Upper lobe of left lung (tissue), 6 donors: Measurements from ENCODE around the gene PHF20. TPM values are rescaled to one million over a fixed set of nuclear protein-coding genes. Genes with fewer than 3 reads are reported as not detected.

ENCODE experiments used
- ATAC-seq, 2 donors: fragments of 200-7000 bp; cut with Tn5 transposase; one replicate each; pipeline ENCODE4 v1.9.1; 2022; ENCODE audit warnings: mild to moderate bottlenecking in 2 of 2, moderate library complexity in 2 of 2; ENCODE audit not compliant: low FRiP score in 2 of 2
- DNase-seq, 2 donors: peaks; one replicate each; pipeline ENCODE4 v3.0.0-alpha.2; 2019 to 2020
- H3K27ac ChIP-seq, 4 donors: fragments of 200-600 bp; sonication (generic); one replicate each; pipeline ENCODE4 v1.5.1; 2016 to 2019
- H3K27me3 ChIP-seq, 4 donors: fragments of 200-600 bp; sonication (generic); one replicate each; pipeline ENCODE4 v1.5.1; 2017 to 2019
- H3K36me3 ChIP-seq, 4 donors: fragments of 200-600 bp; sonication (generic); one replicate each; pipeline ENCODE4 v1.5.1; 2016 to 2019
- H3K4me1 ChIP-seq, 4 donors: fragments of 200-600 bp; sonication (generic); one replicate each; pipeline ENCODE4 v1.5.1; 2018 to 2019
- H3K4me3 ChIP-seq, 4 donors: fragments of 200-600 bp; sonication (generic); one replicate each; pipeline ENCODE4 v1.5.1; 2017 to 2019; ENCODE audit warnings: mild to moderate bottlenecking in 2 of 4, moderate library complexity in 1 of 4
- H3K9me3 ChIP-seq, 4 donors: fragments of 200-600 bp; sonication (generic); one replicate each; pipeline ENCODE4 v1.5.1; 2018 to 2019
- CTCF ChIP-seq, 6 experiments: fragments of 450-650 bp in 4 of 6; fragments of 200-600 bp in 2 of 6; sonication (generic) in 2 of 6; IDR thresholded peaks; one replicate each; pipeline ENCODE4 v1.5.1; 2016 to 2019; ENCODE audit warnings: antibody characterized with exemption in 6 of 6
- EP300 ChIP-seq, 4 donors: sonication (generic); formaldehyde crosslinking; IDR thresholded peaks; one replicate each; pipeline ENCODE4 v1.5.1; 2017; ENCODE audit warnings: antibody characterized with exemption in 4 of 4, control low read depth in 2 of 4
- POLR2A ChIP-seq, 4 donors: fragments of 450-650 bp; IDR thresholded peaks; one replicate each; pipeline ENCODE4 v1.5.1; 2016 to 2017; ENCODE audit warnings: antibody characterized with exemption in 4 of 4, mild to moderate bottlenecking in 2 of 4
- POLR2AphosphoS5 ChIP-seq, 2 donors: sonication (generic); formaldehyde crosslinking; IDR thresholded peaks; one replicate each; pipeline ENCODE4 v1.5.1; 2017; ENCODE audit warnings: antibody characterized with exemption in 2 of 2
- WGBS, 2 donors: methylation state at CpG; one replicate each; pipeline ENCODE4 v1.1.5; 2017 to 2018; 5-methylcytosine and 5-hydroxymethylcytosine counted together
- total RNA-seq, 6 donors: library from RNA; depleted of rRNA in 4 of 6; stranded (reverse); fragments of >200 nt in 4 of 6; gene quantifications; one replicate each; pipeline versions ENCODE4 v1.1.0 to v1.2.1, GENCODE V29; 2016 to 2021
- donor health status: DM: no; HTN: no; CAD: no; lungs with moderate emphysema.
- donor health status: DM: no; HTN: yes; CAD: no; lungs with severe emphysema.

The PHF20 gene
- total RNA-seq, 6 donors from 2014 or later, result 29.9 to 65.9 (median 42.5) TPM

- DNase-seq, result no peak
- WGBS, 2 donors, result 96 to 97% methylated on average over 6 of the region's 6 CpGs
- no peak for ATAC-seq
Observed at GRCh38 chr20:35883336-35883777, 111.5 kb downstream of the PHF20 start.

DNA sequence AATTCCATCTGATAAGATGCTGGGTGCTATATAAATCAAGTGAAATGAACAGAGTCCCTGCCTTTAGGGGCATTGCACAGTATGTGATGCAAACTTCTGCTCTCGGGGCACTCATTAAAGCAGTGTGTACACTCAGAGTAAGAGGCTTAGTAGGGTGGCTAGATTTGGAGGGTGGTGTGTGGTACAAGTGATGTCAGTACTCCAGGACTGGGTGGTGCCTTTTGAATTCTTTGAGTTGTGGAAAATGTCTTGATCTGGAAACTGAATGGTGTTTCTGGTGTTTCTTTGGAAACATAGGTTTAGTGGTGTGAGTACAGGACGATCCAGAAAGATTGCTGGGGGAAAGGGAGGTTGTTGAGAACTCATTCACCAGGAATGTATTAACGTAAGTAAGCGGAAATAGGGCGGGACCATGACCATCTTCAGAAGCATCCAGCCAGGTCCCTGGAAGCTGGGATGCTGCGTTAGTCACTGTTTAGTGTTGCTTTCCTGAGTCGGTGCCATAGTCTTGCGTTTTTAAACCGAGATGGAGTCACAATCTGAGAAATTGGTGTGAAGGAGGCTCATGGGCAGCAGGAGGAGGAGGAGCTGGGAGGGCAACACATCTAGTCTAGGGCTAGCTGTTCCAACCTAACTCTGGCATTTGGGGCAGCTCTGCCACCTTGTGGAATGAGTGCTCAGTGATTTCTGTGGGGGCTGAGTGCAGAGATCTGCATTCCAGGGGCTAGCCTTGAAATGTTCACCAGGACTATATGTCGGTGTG is 112.1 kb downstream of the PHF20 start:
- TF ChIP-seq POLR2AphosphoS5 (IDR thresholded peaks at IDR 0.05), result peak; percentile 25 to 41
- peak; percentile 50 to 79 (median 66) for TF ChIP-seq CTCF (IDR thresholded peaks at IDR 0.05)
- no peak for TF ChIP-seq EP300 (IDR thresholded peaks at IDR 0.05)
- no peak for TF ChIP-seq POLR2A (IDR thresholded peaks at IDR 0.05)

More at GRCh38 chr20:35883336-35883777, 111.5 kb downstream of the PHF20 start:
- no peak for TF ChIP-seq EP300 (IDR thresholded peaks at IDR 0.05)
- peaks cover 0 to 12% (median 4%) of the 10 kb centered on the region in 4 donors for H3K4me1 ChIP-seq
- no peaks in the 10 kb centered on the region for H3K9me3 ChIP-seq
- peak overlapping the region; percentile 1 to 67 (median 52) for H3K27ac ChIP-seq
- no peak overlapping the region for H3K4me3 ChIP-seq
- peaks cover 0 to 8% (median 0%) of the 10 kb centered on the region in 4 donors for H3K36me3 ChIP-seq
- no peaks in the 10 kb centered on the region for H3K27me3 ChIP-seq

DNA sequence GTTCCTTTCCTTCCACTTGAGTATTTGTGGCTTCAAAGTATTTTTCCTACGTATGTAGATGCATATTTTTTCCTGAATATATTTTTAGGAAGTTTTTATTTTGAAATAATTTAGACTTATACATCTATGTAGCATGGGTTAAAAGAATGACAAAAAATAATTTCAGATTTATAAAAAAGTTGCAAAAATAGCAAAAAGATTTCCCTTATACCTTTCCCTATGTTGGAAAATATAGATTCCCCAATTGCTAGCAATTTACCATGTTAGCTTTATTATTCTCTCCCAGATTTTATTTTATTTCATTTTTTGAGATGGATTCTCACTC is 112.7 kb downstream of the PHF20 start:
- TF ChIP-seq POLR2A (IDR thresholded peaks at IDR 0.05) (no peak), POLR2AphosphoS5 (IDR thresholded peaks at IDR 0.05) (no peak), CTCF (IDR thresholded peaks at IDR 0.05) (no peak), EP300 (IDR thresholded peaks at IDR 0.05) (no peak)
- Histone ChIP-seq H3K36me3 (peaks cover 0 to 8% (median 0%) of the 10 kb centered on the region in 4 donors), H3K4me3 (no peak overlapping the region), H3K27ac (peak overlapping the region in 3 of 4 donors; percentile 1 to 43 (median 17)), H3K9me3 (no peaks in the 10 kb centered on the region), H3K4me1 (peaks cover 0 to 12% (median 4%) of the 10 kb centered on the region in 4 donors), H3K27me3 (no peaks in the 10 kb centered on the region)
- DNase-seq (no peak), ATAC-seq (no peak)
- 23 to 42% methylated on average over 1 of the region's 1 CpG for WGBS, 2 donors

More for the DNA sequence above, 112.1 kb downstream of the PHF20 start:
- H3K9me3 ChIP-seq, result no peaks in the 10 kb centered on the region
- peaks cover 0 to 8% (median 0%) of the 10 kb centered on the region in 4 donors for H3K36me3 ChIP-seq
- DNase-seq (peak in 1 of 2 donors; percentile 64), ATAC-seq (peak; percentile 92 to 93)
- H3K4me3 ChIP-seq, result no peak overlapping the region
- WGBS, 2 donors, result 47 to 51% methylated on average over 10 of the region's 10 CpGs
- H3K27ac ChIP-seq, result peak overlapping the region; percentile 1 to 67 (median 52)
- H3K27me3 ChIP-seq, result no peaks in the 10 kb centered on the region
- peaks cover 0 to 12% (median 4%) of the 10 kb centered on the region in 4 donors for H3K4me1 ChIP-seq

GRCh38 chr20:35885212-35885611 is 113.4 kb downstream of the PHF20 start:
- Histone ChIP-seq H3K9me3 (no peaks in the 10 kb centered on the region), H3K27me3 (no peaks in the 10 kb centered on the region), H3K27ac (no peak overlapping the region), H3K4me1 (peaks cover 0 to 12% (median 4%) of the 10 kb centered on the region in 4 donors), H3K36me3 (peaks cover 0 to 8% (median 0%) of the 10 kb centered on the region in 4 donors), H3K4me3 (no peak overlapping the region)
- 61 to 65% methylated on average over 1 of the region's 1 CpG for WGBS, 2 donors
- ATAC-seq (no peak), DNase-seq (no peak)
- TF ChIP-seq POLR2A (IDR thresholded peaks at IDR 0.05) (no peak), CTCF (IDR thresholded peaks at IDR 0.05) (no peak), POLR2AphosphoS5 (IDR thresholded peaks at IDR 0.05) (no peak)

GRCh38 chr20:35886537-35886936 is 114.7 kb downstream of the PHF20 start:
- peak overlapping the region in 1 of 4 donors; percentile 28 for H3K27ac ChIP-seq
- TF ChIP-seq CTCF (IDR thresholded peaks at IDR 0.05) (no peak), POLR2AphosphoS5 (IDR thresholded peaks at IDR 0.05) (no peak), POLR2A (IDR thresholded peaks at IDR 0.05) (no peak)
- no peak for ATAC-seq
- peaks cover 0 to 16% (median 4%) of the 10 kb centered on the region in 4 donors for H3K4me1 ChIP-seq
- 91 to 94% methylated on average over 3 of the region's 3 CpGs for WGBS, 2 donors
- no peaks in the 10 kb centered on the region for H3K27me3 ChIP-seq
- no peak overlapping the region for H3K4me3 ChIP-seq
- H3K36me3 ChIP-seq, result peaks cover 0 to 8% (median 0%) of the 10 kb centered on the region in 4 donors
- H3K9me3 ChIP-seq, result no peaks in the 10 kb centered on the region
- DNase-seq, result no peak
